Suprapubic skin (tissue), 3 donors: Measurements from ENCODE around the gene TMEM258.

Experiments
- CTCF ChIP-seq, 2 donors: fragments of 200-600 bp in 1 of 2; fragments of 450-650 bp in 1 of 2; sonication (generic) in 1 of 2; IDR thresholded peaks; one replicate each; pipeline ENCODE4 v1.5.1; 2016 to 2019; ENCODE audit warnings: antibody characterized with exemption in 2 of 2, mild to moderate bottlenecking in 1 of 2, moderate library complexity in 1 of 2
- POLR2A ChIP-seq, 2 donors: fragments of 450-650 bp; IDR thresholded peaks; one replicate each; pipeline ENCODE4 v1.6.1; 2017; ENCODE audit warnings: antibody characterized with exemption in 2 of 2, mild to moderate bottlenecking in 2 of 2, moderate library complexity in 2 of 2

GRCh38 chr11:61747192-61747966, 45.0 kb downstream of the TMEM258 start:
- TF ChIP-seq POLR2A (IDR thresholded peaks at IDR 0.05) (no peak), CTCF (IDR thresholded peaks at IDR 0.05) (peak; percentile 51 to 87)
